WERI-Rb-1 (cell line): Measurements from ENCODE around the gene SCFD2.

Experiments used
- DNase-seq: peaks from one replicate; pipeline ENCODE4 v3.0.0-alpha.2; 2020
- H3K27ac ChIP-seq: fragments of 250-450 bp; sonication (Bioruptor Pico); 2 replicates; pipeline ENCODE4 v1.5.1; 2020; ENCODE audit warnings: mild to moderate bottlenecking, moderate library complexity
- H3K27me3 ChIP-seq: fragments of 250-450 bp; sonication (Bioruptor Pico); 2 replicates; pipeline ENCODE4 v1.5.1; 2021; ENCODE audit warnings: mild to moderate bottlenecking, low read depth, moderate library complexity; ENCODE audit not compliant: insufficient read depth, severe bottlenecking
- H3K36me3 ChIP-seq: fragments of 250-450 bp; sonication (Bioruptor Pico); 2 replicates; pipeline ENCODE4 v1.5.1; 2020; ENCODE audit warnings: mild to moderate bottlenecking, moderate library complexity
- H3K4me3 ChIP-seq: 2 replicates; pipeline ENCODE4 v1.5.1; 2011; ENCODE audit warnings: low read depth, mild to moderate bottlenecking, control low read depth, low read length
- H3K9me3 ChIP-seq: fragments of 250-450 bp; sonication (Bioruptor Pico); 2 replicates; pipeline ENCODE4 v1.5.1; 2021; ENCODE audit warnings: mild to moderate bottlenecking, moderate library complexity; ENCODE audit not compliant: severe bottlenecking
- TF ChIP-seq, protein P1 (sequence below): IDR thresholded peaks from 2 replicates; pipeline ENCODE4 v1.5.1; 2011; ENCODE audit warnings: low read depth, mild to moderate bottlenecking, control low read depth, inconsistent platforms, low read length

Gene SCFD2

DNA sequence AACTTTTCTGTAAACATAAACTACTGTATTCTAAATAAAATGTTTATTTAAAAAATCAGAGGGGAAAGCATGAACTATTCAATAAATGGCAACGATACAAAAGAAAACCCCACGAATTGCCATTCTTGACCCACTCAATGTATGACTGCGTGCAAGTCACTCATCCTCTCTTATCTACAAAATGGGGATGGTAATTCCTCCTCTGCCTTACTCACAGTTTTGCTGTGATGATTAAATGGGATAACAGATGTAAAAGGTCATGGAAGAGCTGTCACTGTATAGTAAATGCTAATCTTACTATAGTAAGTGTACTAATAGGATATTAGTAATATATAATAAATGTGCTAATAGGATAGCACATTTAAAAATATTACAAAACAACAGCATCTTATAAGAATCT, 173.4 kb downstream of the SCFD2 start:
- TF ChIP-seq, protein P1, sequence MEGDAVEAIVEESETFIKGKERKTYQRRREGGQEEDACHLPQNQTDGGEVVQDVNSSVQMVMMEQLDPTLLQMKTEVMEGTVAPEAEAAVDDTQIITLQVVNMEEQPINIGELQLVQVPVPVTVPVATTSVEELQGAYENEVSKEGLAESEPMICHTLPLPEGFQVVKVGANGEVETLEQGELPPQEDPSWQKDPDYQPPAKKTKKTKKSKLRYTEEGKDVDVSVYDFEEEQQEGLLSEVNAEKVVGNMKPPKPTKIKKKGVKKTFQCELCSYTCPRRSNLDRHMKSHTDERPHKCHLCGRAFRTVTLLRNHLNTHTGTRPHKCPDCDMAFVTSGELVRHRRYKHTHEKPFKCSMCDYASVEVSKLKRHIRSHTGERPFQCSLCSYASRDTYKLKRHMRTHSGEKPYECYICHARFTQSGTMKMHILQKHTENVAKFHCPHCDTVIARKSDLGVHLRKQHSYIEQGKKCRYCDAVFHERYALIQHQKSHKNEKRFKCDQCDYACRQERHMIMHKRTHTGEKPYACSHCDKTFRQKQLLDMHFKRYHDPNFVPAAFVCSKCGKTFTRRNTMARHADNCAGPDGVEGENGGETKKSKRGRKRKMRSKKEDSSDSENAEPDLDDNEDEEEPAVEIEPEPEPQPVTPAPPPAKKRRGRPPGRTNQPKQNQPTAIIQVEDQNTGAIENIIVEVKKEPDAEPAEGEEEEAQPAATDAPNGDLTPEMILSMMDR = no peak
- H3K36me3 ChIP-seq = no peaks in the 10 kb centered on the region
- no peak overlapping the region for H3K27ac ChIP-seq
- no peak for DNase-seq
- H3K9me3 ChIP-seq = no peaks in the 10 kb centered on the region
- H3K27me3 ChIP-seq = no peaks in the 10 kb centered on the region
- H3K4me3 ChIP-seq = no peak overlapping the region

DNA sequence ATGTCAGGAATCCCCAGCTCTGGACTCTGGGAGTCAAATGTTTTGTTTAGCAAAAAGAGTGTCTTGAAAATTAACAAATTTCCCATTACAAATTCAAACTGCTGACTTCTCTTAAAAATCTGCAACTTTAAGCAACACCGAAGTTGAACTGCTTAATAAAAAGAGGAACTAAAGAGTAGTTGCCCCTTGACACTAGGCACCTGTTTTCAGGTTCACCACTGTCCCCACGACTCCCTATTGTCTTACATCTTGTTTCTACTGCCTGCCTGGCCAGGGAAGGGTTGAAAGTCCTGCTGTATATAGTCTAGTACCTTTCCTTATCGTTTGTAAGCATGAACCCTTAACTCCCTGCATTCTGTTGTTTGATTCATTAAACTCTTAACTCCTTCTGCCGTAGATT, 173.9 kb downstream of the SCFD2 start:
- TF ChIP-seq, protein P1 = no peak
- Histone ChIP-seq H3K36me3 (no peaks in the 10 kb centered on the region), H3K27ac (no peak overlapping the region), H3K4me3 (no peak overlapping the region), H3K9me3 (no peaks in the 10 kb centered on the region), H3K27me3 (no peaks in the 10 kb centered on the region)
- DNase-seq = no peak

DNA sequence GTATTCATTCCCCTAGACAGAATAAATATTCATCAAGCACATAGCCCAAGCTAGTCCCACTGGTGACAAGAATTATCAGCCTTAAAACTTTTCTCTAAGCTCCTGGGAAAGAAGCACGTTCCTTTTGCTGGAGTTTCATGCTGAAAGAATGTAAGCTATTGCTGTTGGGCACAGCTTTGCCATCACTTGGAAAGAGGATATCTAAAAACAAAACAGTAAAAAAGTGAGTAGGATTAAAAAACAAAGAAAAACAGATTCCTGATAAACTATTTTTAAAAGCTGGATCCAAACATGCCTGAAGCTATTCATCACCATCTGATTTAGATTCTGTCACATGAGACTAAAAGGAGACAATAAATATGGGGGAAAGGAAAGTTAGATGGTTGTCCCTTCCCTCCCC, 176.8 kb downstream of the SCFD2 start:
- no peaks in the 10 kb centered on the region for H3K9me3 ChIP-seq
- no peaks in the 10 kb centered on the region for H3K36me3 ChIP-seq
- TF ChIP-seq, protein P1 = no peak
- H3K4me3 ChIP-seq = no peak overlapping the region
- H3K27me3 ChIP-seq = no peaks in the 10 kb centered on the region
- H3K27ac ChIP-seq = no peak overlapping the region
- DNase-seq = no peak

DNA sequence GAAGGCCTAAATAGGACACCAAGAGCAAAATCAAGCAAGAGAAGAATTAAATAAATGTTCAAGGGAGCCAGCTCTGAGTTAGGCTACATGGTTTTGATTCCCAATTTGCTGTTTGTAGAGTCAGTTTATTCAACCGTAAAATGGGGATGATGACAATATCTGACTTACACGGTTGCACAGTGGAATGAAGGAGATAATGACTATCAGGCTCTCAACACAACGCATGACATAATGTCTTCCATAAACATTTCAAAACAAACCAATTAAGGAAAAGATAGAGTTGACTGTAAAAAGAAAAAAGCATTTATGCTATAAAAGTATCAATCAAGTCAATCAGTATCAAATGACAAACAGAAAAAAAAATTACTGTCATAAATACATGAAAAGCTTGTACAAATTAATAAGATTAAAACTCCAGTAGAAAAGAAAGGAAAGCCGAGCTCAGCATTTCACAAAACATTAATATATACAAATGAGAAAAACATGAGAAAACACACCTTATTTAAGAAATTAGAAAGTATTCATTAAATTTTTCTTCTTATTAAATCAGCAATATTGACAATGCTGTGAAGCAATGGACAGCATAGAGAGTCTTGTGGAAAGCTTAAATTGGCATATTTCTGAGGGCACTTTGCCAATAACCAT, 179.0 kb downstream of the SCFD2 start:
- no peak for DNase-seq
- no peak overlapping the region for H3K27ac ChIP-seq
- H3K9me3 ChIP-seq = peaks cover 2% of the 10 kb centered on the region
- no peaks in the 10 kb centered on the region for H3K36me3 ChIP-seq
- no peak overlapping the region for H3K4me3 ChIP-seq
- TF ChIP-seq, protein P1 = no peak
- H3K27me3 ChIP-seq = no peaks in the 10 kb centered on the region

DNA sequence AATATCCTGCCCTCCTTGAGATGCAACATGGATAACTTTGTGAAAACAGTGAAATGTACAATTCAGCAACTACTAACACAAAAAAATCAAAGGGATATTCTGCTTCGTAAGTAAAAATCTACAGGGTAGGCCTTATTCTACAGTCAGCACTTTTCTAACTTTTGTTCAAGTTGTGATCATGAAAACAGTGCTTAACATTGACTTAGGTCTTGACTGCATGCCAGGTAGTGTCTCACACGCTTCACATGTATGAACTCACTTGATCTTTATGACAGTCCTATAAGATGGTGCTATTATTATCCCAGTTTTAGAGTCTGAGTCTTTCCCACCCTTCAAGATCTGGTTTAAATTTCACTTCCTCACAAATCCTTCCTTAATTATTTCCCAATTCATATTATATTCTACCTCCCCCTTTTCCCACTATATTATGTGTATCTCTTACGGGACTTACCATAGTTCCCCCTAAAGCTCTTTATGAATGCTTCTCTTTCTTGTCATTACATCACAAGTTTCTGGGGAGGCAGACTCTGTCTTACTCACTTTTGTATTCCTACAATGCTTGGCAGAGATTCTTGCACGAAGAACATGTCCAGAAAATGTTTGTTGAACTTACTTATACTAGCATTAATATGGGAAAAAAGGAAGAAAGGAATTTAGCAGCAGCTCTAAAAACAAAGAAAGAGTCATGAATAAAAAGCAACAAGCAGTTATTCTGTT, 179.8 kb downstream of the SCFD2 start:
- Histone ChIP-seq H3K9me3 (peaks cover 2% of the 10 kb centered on the region), H3K27ac (no peak overlapping the region), H3K4me3 (no peak overlapping the region), H3K36me3 (no peaks in the 10 kb centered on the region), H3K27me3 (no peaks in the 10 kb centered on the region)
- no peak for DNase-seq
- TF ChIP-seq, protein P1 = no peak
